H1 (cell line): ENCODE data around the gene NRXN3.

Experiments used
- CREB1 ChIP-seq: IDR thresholded peaks from 2 replicates; pipeline ENCODE4 v1.6.1; 2012; ENCODE audit warnings: inconsistent platforms
- CTCF ChIP-seq, 3 experiments: IDR thresholded peaks; 1 replicate in 2 of 3; 2 replicates in 1 of 3; pipeline versions ENCODE4 v1.5.1 to v1.6.1; 2011; ENCODE audit warnings: low read length in 3 of 3, mild to moderate bottlenecking in 3 of 3, inconsistent platforms in 2 of 3, low read depth in 1 of 3, moderate library complexity in 1 of 3; ENCODE audit not compliant: insufficient read depth in 1 of 3; ENCODE audit errors: control extremely low read depth in 1 of 3
- MAX ChIP-seq: IDR thresholded peaks from 2 replicates; pipeline ENCODE4 v1.6.1; 2012; ENCODE audit warnings: inconsistent platforms
- NRF1 ChIP-seq: IDR thresholded peaks from 2 replicates; pipeline ENCODE4 v1.6.1; 2011; ENCODE audit warnings: mild to moderate bottlenecking, low read depth, low read length, improper control_type of control experiment
- POLR2A ChIP-seq, 2 experiments: IDR thresholded peaks; 1 replicate in 1 of 2; 2 replicates in 1 of 2; pipeline ENCODE4 v1.6.1; 2011; ENCODE audit warnings: low read depth in 2 of 2, low read length in 2 of 2, mild to moderate bottlenecking in 2 of 2; ENCODE audit errors: control extremely low read depth in 1 of 2
- TCF12 ChIP-seq: IDR thresholded peaks from 2 replicates; pipeline ENCODE4 v1.6.1; 2011; ENCODE audit warnings: low read depth, mild to moderate bottlenecking, low read length

- TF ChIP-seq NRF1 (no peak), TCF12 (no peak), MAX (no peak), CTCF (IDR thresholded peaks at IDR 0.05; ENCODE audit: control extremely low read depth in 1 of 3, insufficient read depth in 1 of 3, low read depth in 1 of 3, low read length in 3 of 3) (no peak), CREB1 (no peak), POLR2A (IDR thresholded peaks at IDR 0.05; ENCODE audit: control extremely low read depth in 1 of 2, low read depth in 2 of 2, low read length in 2 of 2) (no peak)
Observed at GRCh38 chr14:79513446-79513845, 1343.3 kb downstream of the NRXN3 start.
